GM10248 (cell line): ENCODE results near the gene ZBTB7C.

ENCODE experiments used
- CTCF ChIA-PET: fragments of 300-600 bp; sonication (Branson Sonifier 250); formaldehyde crosslinking; extraction: SDS; loops from one replicate; lab custom pipeline; 2021; ENCODE audit warnings: antibody characterized with exemption; lab: Yijun Ruan, JAX
- POLR2A ChIA-PET: fragments of 350-650 bp; sonication (Branson Sonifier 250); formaldehyde crosslinking; extraction: SDS; loops from one replicate; lab custom pipeline; 2020; ENCODE audit warnings: antibody characterized with exemption; lab: Yijun Ruan, JAX
- DNase-seq: peaks from one replicate; pipeline ENCODE4 v3.0.0; 2012; ENCODE audit errors: extremely low spot score
- CTCF ChIP-seq: IDR thresholded peaks from 2 replicates; pipeline ENCODE4 v1.5.1; 2012; ENCODE audit warnings: mild to moderate bottlenecking, low read depth; ENCODE audit errors: extremely low read depth, missing control alignments, control extremely low read depth

ZBTB7C gene

GRCh38 chr18:48374423-48375149 lies 34.6 kb downstream of the ZBTB7C start:
- no peak for TF ChIP-seq CTCF
- POLR2A ChIA-PET = no interaction called here
- CTCF ChIA-PET = interaction anchor here (1.5 kb wide), 1 partner anchor 105 kb away, joined by 3 read pairs; no protein-coding TSS in a partner anchor
- no peak for DNase-seq

GRCh38 chr18:48371854-48372602 lies 37.2 kb downstream of the ZBTB7C start:
- ChIA-PET CTCF (interaction anchor here (1.0 to 1.7 kb wide), 2 partner anchors 9 to 12 kb away, joined by 3 read pairs; no protein-coding TSS in a partner anchor), POLR2A (no interaction called here)
- DNase-seq = no peak
- no peak for TF ChIP-seq CTCF

GRCh38 chr18:48367557-48367956 lies 41.6 kb downstream of the ZBTB7C start:
- POLR2A ChIA-PET = no interaction called here
- TF ChIP-seq CTCF = no peak
- CTCF ChIA-PET = interaction anchor here (1.0 kb wide), 1 partner anchor 24 kb away, joined by 4 read pairs; no protein-coding TSS in a partner anchor
- no peak for DNase-seq

- no peak for TF ChIP-seq CTCF
- ChIA-PET POLR2A (no interaction called here), CTCF (no interaction called here)
- DNase-seq = no peak
These were observed 43.2 kb downstream of the ZBTB7C start for GRCh38 chr18:48365965-48366364.

GRCh38 chr18:48364146-48364545 lies 45.0 kb downstream of the ZBTB7C start:
- POLR2A ChIA-PET = no interaction called here
- CTCF ChIA-PET = no interaction called here
- TF ChIP-seq CTCF = no peak

GRCh38 chr18:48363175-48363574 lies 46.0 kb downstream of the ZBTB7C start:
- ChIA-PET POLR2A (no interaction called here), CTCF (interaction anchor here (1.0 to 1.5 kb wide), 3 partner anchors 10 to 117 kb away, joined by 3 read pairs; no protein-coding TSS in a partner anchor)
- TF ChIP-seq CTCF = no peak

More at GRCh38 chr18:48364146-48364545, 45.0 kb downstream of the ZBTB7C start:
- DNase-seq = no peak

More at GRCh38 chr18:48363175-48363574, 46.0 kb downstream of the ZBTB7C start:
- no peak for DNase-seq
